Raji (cell line): ENCODE results near the gene MPDZ.

Source experiments
- POLR2A ChIP-seq: IDR thresholded peaks from 2 replicates; pipeline ENCODE4 v1.6.1; 2011; ENCODE audit warnings: low read depth, low read length, control low read depth; ENCODE audit not compliant: insufficient read depth

Gene MPDZ

DNA sequence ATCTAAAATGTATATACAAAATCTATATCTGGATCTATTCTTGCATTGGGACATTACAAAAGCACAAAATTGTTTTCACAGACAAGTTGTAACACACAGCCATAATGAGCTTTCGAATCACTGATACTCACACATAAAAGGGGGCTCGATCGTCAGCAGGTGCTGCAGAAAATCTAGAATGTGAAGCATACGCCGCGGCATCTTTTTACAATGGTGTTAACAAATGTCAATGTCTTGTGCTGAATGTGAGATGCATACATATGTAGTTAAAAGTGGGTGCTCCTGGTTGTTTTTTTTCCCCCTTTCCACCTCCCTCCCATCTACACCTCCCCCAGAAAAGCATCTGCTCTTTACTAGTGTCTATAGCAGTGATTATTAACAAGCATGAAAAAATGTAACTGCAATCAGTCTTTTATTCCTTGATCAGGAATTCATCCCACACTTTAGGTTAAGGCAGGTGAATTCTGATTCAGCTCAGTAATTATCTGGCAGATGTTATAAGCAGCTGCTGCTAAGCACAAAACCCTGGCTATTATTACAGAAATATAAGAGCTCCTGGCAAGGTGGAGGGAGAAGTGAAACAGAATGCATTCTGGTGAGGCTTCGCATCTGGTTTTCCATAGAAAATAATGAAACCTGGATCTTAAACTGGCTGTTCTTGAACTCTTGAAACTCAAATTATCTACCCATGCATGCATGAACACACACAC is 114.1 kb downstream of the MPDZ start:
- no peak for TF ChIP-seq POLR2A

DNA sequence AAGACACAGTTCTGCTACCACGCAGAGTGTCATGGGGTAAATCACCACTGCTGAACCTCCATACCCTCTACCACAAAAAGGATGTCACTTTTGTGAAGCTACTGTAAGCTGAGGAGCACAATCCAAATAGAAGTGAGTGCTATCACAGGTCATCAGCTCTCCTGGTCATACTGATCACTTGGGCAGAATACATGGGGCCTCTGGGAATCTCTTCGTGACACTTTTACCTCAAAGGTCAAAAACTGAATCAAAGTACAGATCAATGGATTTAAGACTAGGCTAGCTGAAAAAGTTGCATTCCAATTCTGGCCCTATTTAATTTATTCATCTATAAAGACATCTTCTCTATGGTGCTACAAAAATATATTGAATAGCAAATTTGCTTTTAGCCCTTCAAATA is 115.5 kb downstream of the MPDZ start:
- no peak for TF ChIP-seq POLR2A

DNA sequence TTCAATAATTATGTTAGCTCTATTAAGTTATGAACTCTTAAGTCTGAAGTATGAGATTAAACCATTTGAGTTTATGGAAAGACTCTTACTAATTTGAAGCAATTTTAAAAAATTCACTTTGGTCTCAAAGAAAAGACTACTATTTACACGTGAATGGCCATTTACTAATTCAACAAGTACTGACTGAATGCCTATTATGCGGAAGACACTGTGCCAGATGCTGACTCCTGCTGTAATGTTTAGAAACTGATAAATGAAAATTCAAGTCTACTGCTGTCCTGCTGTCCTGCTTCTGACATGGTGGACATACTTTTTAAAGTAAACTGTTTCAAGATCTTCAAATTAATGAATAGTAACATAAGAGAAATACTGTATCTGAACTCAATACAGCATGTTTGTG is 116.2 kb downstream of the MPDZ start:
- TF ChIP-seq POLR2A, result no peak

DNA sequence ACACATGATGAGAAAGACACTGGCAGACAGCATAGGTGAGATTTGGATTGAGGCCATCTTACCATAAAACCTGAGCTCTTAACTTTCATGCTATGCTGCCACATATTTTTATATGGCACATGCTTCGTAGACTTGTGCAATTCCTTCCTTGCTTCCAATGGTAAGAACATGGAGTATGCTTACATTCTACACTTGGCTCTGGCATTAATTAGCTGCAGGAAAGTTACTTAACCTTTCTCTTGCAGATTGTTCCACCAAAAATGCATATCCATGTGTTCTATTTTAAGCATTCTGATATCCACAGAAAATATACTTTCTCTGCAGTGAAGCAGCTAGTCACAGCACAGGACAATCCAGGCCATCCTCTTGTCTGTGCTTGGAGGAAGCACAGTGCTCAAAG is 119.4 kb downstream of the MPDZ start:
- TF ChIP-seq POLR2A, result no peak

DNA sequence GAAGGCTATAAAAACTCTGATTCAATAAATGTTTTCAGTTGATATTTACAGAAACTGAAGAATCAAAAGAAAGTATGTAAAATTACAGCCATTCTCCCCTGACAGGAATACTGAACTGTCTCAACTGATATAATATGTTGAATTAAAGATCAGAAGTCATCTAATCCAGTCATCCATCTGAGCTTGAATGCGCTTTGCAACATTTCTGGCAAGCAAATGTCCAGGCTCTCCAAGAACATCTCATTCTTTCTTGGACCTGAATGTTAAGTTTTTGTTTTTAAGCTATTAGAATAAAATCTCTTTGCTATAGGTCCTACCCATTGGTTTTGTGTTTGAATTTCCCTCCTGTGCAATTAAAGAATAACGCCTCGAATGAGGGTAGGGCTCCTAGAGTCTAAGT is 120.5 kb downstream of the MPDZ start:
- TF ChIP-seq POLR2A, result no peak

DNA sequence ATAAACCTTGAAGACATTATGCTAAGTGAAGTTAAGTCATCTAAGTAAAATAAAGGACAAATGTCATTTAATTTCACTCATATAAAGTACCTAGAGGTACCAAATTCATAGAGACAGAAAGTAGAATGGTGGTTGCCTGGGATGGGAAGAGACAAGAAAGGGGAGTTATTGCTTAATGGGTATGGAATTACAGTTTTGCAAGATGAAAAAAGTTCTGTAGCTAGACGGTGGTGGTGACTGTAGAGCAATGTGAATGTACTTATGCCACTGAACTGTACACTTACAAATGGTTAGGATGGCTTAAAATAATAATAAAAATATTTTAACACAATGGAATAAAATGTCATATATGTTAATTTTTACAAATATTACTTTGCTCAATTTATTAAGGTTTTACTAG is 128.0 kb downstream of the MPDZ start:
- TF ChIP-seq POLR2A, result no peak

DNA sequence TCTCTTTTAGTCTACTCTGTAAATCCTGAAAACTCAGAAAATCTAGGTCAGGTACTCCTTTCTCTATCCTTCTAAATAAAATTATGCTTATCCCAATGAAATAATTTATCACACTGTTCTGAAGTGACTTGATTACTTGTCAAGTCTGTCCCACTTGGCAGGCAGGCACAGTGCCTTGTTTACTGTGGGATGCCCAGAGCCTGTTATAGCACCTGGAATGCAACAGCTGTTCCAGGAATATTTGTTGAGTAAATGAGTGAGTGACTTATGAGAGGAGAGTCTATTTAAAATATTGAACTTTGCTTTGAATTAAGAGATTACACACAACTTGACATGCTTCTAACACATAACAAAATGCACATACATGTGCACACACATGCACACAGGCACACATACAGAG is 130.0 kb downstream of the MPDZ start:
- TF ChIP-seq POLR2A, result no peak

DNA sequence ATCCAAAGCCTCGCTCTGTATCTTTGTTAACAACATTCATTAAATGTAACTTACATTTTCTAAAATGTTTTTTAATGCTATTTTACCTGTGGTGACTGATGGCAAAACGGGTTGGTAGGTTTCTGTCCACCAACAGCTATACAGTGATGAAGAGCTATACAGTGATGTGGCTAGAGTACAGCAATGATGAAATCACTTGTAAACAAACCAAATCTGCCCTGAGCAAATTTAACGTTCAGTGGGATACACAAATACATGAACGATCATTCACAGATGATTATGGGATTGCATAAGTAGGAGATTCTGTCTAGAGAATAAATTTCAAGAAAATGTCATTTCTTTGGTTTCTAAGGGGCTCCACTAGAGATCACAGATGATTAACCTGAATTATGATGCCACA is 132.7 kb downstream of the MPDZ start:
- no peak for TF ChIP-seq POLR2A

DNA sequence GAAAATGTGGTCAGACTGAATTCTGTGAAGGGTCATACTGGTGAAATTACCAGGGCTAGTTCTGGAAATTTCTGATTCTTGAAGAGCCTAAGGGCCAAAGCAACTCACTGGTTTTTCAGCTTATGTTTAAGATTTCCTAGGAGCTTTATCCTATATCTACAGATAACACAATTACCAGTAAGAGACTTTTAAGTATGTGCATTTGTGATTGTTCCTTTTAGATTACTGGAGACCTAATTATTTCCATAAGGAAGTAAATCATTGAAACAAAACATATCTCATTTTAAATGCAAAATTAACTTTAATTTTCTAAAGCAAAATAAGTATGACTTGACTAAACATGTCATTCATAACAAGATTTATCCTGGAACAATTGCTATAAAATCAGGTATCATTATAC is 134.2 kb downstream of the MPDZ start:
- TF ChIP-seq POLR2A, result no peak

DNA sequence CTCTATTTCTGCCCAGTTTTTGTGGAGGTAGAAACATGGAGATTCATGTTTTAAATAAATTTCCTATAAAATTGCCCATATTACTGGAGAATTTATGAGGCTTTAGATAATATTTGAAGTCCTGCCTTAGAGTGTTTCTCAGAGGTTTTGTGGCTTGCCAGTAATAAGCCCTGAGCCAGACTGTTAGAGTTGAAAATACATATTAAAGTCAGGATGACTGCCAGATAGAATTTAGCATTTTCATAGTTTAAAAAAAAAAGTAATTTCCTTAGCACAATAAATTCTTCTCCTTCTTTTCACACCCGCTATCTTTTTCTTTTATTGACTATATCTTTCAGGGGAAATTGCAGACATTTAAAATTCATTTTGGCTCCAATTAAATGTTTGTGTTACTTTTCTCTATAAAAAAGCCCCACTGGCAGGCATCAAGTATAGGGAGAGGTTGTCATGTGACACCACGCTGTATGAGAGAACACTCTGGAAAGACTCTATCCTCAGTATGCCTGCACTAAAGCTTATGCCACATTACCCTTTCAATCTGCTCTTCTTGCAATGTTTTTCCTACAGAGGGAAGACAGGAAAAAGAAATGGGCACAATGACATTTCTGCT is 135.2 kb downstream of the MPDZ start:
- no peak for TF ChIP-seq POLR2A

DNA sequence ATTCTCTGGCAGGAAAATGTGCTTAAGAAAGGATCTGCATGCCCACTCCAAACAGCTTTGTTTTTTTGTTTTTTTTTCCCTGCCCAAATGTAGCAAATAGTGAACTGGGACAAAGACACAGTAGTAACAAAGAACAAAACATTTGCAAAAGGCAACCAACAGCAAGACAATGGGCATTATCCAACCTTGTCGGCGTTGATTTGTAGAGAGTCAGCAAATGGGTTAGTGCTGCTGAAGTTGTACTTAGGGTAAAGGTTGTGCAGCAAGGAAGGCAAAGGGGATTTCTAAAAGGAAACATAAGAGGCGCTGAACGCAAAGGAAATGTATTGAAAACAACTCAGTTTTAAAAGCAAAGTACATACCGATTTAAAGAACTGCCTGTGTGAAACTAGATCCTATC is 136.2 kb downstream of the MPDZ start:
- no peak for TF ChIP-seq POLR2A

DNA sequence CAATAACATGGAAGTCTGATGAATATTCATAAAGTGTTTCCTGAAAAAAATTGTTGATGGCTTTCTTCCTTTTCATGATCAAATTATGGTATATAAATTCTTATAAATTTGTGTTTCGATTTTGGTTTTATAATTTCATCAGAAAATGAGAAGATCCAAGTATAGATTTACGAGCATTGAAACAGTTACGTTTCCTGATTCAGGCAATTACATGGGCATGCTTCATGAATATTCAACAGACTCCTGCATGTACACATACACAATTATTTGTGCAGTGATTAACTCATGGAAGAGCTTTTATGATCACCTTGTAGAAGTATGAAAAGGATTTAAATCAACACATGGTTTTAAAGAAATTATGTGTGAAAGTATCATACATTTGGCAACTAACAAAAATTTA is 136.7 kb downstream of the MPDZ start:
- no peak for TF ChIP-seq POLR2A

DNA sequence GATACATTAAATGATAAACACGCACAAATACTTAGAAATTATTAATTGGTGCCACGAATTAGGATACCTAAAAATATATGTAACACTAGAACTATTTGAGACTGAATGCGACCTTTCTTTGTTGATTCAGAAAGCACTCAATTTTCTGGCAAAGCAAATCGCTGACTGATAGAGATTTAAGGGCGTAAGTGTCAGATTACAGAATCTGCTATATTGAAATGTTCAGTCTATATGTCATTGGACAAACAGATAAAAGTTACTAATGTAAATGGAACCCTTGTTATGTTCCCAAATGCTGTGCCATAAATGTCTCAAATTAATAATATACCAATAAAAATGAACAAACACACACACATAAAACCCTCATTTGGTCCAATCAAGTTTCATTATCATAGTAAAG is 137.9 kb downstream of the MPDZ start:
- no peak for TF ChIP-seq POLR2A

DNA sequence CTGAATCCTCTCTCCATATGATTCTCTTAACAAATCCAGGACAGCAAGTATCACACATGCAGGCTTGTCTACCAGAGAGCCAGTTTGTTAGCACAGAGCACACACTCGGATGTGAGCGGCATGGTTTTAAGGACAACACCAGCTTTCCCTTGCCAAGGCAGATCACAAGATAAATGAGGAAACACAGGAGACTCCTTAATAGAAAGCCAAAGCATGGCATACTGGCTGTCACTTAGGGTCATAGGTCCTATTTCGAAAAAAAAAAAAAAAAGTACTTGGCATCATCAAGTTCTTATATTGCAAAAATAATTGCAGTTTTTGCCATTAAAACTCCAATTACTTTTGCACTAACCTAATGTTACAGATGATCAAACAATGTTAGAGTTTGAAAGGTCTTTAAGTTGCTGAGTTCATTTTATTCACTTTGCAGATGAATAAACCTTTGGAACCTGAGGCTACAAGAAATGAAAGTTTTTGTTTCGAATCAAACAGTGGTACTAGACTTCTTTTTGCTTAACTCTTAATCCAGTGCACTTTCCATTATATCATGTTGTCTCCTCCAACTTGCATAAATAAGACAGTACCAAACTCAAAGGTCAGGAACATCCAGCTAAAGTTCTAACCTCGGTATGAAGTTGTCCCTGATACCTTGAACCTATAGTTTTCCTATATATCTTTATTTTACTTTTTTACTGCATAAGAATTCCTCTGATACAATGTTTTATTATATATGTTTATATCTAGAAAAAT is 138.5 kb downstream of the MPDZ start:
- no peak for TF ChIP-seq POLR2A

DNA sequence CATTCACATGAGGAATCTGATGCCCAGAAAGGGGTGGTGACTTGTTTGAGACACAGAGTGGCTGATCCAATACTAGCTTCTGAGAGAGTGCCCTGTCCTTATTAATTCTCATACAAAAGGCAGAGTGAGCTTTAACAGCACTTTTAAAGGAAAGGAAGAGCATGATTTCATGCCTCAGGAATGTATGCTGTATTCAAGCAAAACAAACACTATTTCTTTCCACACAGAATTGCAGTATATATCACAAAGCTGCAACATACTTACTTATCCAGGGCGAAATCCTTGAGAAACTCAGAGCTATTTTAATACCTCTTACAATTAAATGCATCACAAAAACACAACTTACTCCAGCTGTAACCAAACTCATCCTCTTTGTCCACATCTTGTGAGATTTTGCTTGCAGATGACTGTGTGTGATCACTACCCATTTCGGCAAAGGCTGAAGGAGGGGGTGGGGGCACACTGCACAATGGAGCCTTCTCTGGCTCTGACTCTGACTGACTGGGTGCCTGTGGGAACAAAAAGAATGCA is 139.8 kb downstream of the MPDZ start:
- TF ChIP-seq POLR2A, result no peak

DNA sequence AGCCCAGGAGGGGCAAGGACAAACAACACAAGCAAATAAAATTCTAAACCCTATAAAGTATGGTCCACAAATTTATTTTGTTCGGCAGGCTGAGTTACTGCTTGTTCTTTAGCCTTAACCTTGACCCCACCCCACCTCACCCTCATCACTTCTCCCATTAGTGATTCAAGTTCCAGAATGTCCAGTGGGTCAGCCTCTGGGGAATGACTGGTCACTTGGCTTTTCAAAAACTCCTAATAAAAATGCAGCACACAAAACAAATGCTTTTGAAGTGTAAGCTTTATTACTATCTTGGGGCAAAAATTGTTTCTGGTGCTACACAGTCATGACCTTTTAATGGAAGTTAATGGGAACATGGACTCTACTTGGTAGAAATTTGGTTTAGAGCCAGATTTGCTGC is 142.1 kb downstream of the MPDZ start:
- no peak for TF ChIP-seq POLR2A
